Activated CD8-positive, alpha-beta memory T cell treated with anti-CD3 and anti-CD28 coated beads, Interleukin-2, amount 50 U/mL, for 1 hour (primary cell): ENCODE measurements around the gene GAS6.

Experiments used
- DNase-seq: peaks from one replicate; pipeline ENCODE4 v3.0.0-alpha.2; 2020; ENCODE audit errors: extremely low read depth

The GAS6 gene

DNA sequence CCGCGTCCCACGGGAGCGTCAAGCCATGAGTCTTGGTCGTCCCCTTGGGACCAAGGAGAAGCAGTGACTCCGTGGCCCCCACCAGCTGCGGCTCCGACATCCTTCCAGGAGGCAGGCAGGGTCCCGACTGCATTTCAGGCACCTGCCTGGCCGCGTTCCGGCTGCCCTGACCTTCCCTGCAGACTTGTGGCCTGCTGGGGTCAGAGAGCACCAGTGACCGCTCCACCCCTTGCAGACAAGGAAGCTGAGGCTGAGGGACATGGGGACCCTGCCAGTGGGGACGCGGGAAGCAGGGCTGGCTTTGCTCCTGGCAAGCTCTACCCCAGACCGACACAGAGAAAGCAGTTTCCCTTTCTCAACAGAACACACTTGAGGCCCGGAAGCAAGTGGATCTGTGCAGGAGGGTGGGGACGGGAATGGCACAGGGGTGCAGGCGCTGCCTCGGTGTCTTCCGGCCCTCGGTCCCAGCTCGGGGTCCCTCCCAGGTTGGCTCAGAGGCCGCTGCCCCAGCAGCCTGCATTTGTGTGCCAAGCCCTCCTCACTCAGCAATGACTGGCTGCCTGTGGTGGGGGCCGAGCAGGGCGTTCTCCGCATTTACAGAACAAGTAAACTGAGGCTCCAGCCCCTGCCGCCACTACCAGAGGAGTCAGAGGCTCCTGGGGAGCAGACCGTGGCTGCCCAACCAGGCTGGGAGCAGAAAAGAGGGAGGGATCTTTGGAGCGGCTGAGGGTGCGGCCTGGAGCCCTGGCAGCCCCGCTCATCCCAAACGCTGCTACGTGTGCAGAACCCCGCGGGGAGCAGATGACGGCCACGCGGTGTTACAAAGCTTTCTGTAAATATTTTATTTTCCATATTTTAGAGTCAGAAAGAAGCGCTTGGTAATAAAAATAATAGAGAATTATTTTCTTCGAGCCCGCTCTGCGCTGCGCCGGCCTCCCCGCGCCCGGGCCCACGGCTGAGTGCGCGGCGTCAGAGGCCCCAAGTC is 43.9 kb downstream of the GAS6 start:
- no peak for DNase-seq

DNA sequence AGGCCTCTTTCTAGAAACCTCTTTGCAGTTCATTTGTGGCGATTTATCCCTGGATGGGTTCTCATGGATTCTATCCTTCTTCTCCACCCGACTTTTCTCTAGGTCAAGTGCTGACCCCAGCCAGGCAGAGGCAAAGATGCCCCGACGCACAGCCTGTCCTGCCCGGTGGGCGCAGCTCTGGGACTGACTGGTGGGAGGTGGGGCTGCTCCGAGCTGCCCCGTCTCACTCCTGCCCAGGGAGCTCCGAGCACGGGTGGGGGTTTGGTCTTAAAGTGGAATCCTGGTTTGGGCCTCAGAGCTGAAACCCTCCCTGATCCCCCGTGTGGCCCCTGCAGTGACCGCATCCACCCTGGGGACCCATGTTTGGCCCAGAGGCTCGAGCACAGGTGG is 44.5 kb downstream of the GAS6 start:
- no peak for DNase-seq

- no peak for DNase-seq
Measured at GRCh38 chr13:113818700-113819295, 45.1 kb downstream of the GAS6 start.

GRCh38 chr13:113817860-113818691 is 45.8 kb downstream of the GAS6 start:
- no peak for DNase-seq

DNA sequence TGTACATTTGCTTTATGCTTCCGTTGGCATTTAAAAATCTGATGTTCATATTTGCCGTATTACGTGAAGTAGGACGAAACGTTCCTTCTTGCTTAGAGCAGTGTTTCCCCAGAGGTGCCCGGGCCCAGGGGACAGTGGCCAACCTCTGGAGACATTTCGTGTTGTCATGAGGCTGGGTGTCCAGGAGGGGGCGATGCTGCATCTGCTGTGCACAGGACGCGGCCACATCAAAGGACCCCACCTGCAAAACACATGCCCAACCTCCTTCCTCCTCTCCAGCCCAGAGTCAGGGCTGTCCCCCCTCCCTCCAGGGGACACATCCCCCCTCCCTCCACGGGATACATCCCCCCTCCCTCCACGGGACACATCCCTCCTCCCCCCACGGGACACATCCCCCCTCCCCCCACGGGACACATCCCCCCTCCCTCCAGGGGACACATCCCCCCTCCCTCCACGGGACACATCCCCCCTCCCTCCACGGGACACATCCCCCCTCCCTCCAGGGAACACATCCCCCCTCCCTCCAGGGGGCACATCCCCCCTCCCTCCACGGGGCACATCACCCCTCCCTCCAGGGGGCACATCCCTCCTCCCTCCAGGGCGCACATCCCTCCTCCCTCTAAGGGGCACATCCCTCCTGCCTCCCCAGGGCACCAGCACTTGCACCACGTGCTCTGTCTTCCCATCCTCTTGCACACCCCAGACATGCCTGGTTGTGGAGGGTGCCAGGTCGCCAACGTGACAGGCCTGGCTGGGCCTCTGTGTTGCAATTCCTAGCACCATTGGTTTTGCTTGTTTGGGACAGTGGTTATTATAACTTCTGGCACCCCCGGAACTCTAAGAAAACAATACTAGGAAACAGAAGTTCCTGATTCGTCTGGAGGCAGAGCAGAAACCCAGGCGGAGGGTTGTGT is 46.7 kb downstream of the GAS6 start:
- DNase-seq = peak; percentile 69

- no peak for DNase-seq
Measured at GRCh38 chr13:113816254-113816929, 47.5 kb downstream of the GAS6 start.

GRCh38 chr13:113815151-113816058 is 48.5 kb downstream of the GAS6 start:
- DNase-seq = no peak

- no peak for DNase-seq
Measured at GRCh38 chr13:113814435-113814821, 49.4 kb downstream of the GAS6 start.

- DNase-seq = no peak
Measured at GRCh38 chr13:113813749-113814434, 50.0 kb downstream of the GAS6 start.

DNA sequence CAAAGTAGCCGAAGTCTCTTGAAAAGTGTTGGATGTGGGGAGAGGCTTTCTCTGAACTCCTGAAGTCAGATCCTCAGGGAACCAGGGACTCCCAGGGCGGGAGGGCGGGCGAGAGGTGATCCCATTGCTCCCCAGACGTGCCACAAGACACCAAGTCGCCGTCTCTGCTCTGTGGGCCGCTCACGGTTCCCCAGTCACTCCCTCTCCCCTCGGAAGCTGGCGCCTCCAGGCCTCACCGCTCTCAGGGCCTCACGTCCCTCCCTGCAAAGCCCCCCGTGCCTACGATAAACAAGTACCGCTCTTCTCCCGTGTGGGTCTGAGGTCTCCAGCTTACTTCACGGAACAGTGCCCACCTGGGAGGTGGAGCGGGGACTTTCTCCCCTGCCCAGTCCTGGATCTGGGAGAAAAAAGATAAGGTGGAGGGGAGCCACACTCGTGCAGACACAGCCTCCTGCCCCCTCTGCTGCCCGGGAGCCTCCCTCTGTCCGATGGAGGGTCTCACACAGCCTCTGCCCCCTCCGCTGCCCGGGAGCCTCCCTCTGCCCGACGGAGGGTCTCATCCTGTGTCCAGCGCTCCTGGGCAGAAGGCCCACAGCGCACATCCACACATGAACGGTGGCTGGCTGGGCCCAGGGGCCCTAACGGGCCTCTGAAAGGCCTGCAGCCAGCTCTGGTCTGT is 50.7 kb downstream of the GAS6 start:
- no peak for DNase-seq

DNA sequence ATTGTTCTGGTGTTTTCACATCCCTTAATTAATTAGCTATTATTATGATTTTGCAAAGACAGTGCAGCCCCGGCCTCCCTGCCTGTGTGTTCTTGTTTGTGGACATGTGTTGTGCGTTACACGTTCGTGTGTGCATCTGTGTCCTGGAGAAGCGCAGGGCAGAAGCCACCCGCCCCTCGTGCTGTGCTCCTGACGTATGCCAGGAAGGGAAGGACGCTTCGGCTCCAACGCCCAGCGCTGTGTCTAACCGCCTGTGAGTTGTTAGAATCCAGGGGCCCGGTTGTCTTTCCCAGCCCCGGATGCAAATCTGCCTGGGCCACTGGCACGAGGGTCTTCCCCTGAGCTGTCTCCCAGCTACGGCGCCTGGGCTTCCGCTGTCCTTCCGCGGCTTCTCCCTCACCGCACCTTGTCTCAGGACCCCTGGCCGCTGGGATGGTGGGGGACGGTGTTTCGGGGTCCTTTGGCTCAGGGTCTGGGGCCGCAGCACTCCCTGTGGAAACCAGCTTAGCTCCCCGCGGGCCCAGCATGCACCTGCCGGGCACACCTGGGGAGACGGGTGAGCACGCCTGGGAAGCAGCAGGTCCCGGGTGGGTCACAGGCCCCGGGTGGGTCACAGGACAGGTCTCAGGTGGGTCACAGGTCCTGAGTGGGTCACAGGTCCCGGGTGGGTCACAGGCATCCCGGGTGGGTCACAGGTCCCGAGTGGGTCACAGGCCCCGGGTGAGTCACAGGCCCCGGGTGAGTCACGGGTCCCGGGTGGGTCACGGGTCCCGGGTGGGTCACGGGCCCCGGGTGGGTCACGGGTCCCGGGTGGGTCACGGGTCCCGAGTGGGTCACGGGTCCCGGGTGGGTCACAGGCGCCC is 51.5 kb downstream of the GAS6 start:
- no peak for DNase-seq

DNA sequence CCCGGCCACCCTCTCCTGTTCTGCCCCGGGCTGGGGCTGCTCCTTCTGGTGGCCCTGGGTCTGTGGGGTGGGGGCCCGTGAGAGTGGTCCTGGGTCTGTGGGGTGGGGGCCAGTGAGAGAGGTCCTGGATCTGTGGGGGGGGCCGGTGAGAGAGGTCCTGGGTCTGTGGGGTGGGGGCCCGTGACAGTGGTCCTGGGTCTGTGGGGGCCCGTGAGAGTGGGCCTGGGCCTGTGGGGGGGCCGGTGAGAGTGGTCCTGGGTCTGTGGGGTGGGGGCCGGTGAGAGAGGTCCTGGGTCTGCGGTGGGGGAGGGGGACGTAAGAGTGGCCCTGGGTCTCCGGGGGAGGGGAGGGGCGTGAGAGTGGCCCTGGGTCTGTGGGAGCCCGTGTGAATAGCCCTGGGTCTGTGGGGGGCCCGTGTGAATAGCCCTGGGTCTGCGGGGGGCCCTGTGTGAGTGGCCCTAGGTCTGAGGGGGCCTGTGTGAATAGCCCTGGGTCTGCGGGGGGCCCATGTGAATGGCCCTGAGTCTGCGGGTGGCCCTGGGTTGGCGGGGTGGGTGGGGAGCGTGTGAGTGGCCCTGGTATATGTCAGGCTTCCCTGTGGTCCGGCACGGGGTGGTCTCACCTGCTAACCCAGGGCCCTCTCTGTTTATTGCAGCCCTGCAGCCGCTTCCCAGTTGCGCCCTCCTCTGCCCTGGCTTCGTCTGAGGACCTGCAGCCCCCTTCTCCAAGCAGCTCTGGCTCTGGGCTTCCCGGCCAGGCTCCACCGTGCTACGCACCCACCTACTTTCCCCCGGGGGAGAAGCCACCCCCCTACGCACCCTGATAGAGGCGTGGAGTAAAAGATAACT is 52.6 kb downstream of the GAS6 start:
- DNase-seq = no peak

- DNase-seq = no peak
Measured at GRCh38 chr13:113810640-113811039, 53.2 kb downstream of the GAS6 start.

DNA sequence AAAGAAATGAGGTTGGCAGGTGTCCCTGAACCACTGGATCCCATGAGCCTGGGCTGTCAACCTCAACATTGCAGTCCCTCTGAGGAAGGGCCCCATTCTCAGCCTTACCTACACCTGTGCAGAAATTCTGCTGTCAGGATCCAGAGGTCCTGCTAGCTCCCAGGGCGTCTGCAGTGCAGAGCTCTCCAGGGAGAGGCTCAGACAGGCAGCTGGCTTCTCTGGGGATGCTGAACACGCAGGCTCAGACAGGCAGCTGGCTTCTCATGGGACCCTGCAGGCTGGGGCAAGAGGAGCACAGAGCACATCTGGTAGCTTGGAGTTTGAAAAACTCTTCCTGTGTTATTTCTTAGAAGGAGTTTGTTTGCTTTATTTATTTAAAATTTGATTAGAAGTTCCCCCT is 53.9 kb downstream of the GAS6 start:
- DNase-seq = no peak

DNA sequence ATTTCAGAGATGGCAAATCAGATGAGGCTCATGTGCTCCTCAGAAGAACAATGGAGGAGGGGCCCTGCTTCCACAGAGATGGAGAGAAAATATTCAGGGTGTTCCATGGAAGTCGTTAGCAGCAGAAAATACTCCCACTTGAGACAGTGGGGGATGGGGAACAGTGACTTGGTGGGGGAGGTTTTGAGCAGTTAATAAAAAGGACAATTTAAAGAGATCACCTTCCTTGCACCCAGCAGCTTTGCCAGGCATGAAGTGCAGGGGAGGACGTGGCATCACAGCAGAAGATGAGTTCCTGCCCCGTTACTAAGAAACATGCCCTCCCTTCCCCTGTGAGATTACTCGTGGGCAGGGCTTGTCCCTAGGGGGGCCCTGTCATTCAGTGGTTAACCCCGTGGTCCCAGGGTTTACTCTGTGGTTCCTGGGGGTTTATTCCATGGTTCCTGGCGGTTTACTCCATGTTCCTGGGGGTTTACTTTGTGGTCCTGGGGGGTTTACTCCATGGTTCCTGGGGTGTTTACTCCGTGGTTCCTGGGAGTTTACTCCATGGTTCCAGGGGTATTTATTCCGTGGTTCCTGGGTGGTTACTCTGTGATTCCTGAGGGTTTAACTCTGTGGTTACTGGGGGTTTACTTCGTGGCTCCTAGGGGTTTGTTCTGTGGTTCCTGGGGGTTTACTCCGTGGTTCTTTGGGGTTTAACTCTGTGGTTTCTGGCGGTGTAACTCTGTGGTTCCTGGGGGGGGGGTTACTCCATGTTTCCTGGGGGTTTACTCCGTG is 55.6 kb downstream of the GAS6 start:
- no peak for DNase-seq

GRCh38 chr13:113806526-113806925 is 57.4 kb downstream of the GAS6 start:
- DNase-seq = no peak
